Right renal cortex interstitium (tissue), 3 donors: ENCODE results near the gene EIF2S2. TPM values are rescaled to one million over a fixed set of nuclear protein-coding genes. Genes with fewer than 3 reads are reported as not detected.

Source experiments
- DNase-seq, 3 donors: peaks; one replicate each; pipeline ENCODE4 v3.0.0-alpha.2; 2013; ENCODE audit warnings: low read depth in 3 of 3, low spot score in 2 of 3
- polyA plus RNA-seq, 3 donors: library from polyadenylated mRNA; unstranded; fragments of 120-200 nt; gene quantifications; one replicate each; pipeline ENCODE4 v1.2.1, GENCODE V29; 2013; ENCODE audit not compliant: insufficient read length in 3 of 3

EIF2S2 gene
- polyA plus RNA-seq, 3 donors, result 52.3 to 54.4 (median 52.5) TPM

- DNase-seq, result no peak
Measured at GRCh38 chr20:34090645-34091044, 21.4 kb downstream of the EIF2S2 start.

GRCh38 chr20:34089655-34090345 lies 22.2 kb downstream of the EIF2S2 start:
- no peak for DNase-seq

GRCh38 chr20:34089175-34089479 lies 22.9 kb downstream of the EIF2S2 start:
- no peak for DNase-seq

- DNase-seq, result no peak
Measured at GRCh38 chr20:34088305-34089174, 23.5 kb downstream of the EIF2S2 start.

GRCh38 chr20:34085544-34086040 lies 26.5 kb downstream of the EIF2S2 start:
- DNase-seq, result no peak

GRCh38 chr20:34084227-34084923 lies 27.7 kb downstream of the EIF2S2 start:
- DNase-seq, result no peak

GRCh38 chr20:34083781-34084180 lies 28.3 kb downstream of the EIF2S2 start:
- no peak for DNase-seq

- DNase-seq, result no peak
Measured at GRCh38 chr20:34083137-34083536, 28.9 kb downstream of the EIF2S2 start.

- DNase-seq, result no peak
Measured at GRCh38 chr20:34082232-34082887, 29.7 kb downstream of the EIF2S2 start.

- no peak for DNase-seq
Measured at GRCh38 chr20:34079818-34080217, 32.2 kb downstream of the EIF2S2 start.

GRCh38 chr20:34078540-34078939 lies 33.5 kb downstream of the EIF2S2 start:
- DNase-seq, result no peak

- DNase-seq, result no peak
Measured at GRCh38 chr20:34076952-34077351, 35.1 kb downstream of the EIF2S2 start.

- no peak for DNase-seq
Measured at GRCh38 chr20:34075647-34076046, 36.4 kb downstream of the EIF2S2 start.

GRCh38 chr20:34074101-34074760 lies 37.8 kb downstream of the EIF2S2 start:
- DNase-seq, result no peak

- no peak for DNase-seq
Measured at GRCh38 chr20:34072778-34073177, 39.3 kb downstream of the EIF2S2 start.

- no peak for DNase-seq
Measured at GRCh38 chr20:34072076-34072475, 40.0 kb downstream of the EIF2S2 start.

- no peak for DNase-seq
Measured at GRCh38 chr20:34070859-34071258, 41.2 kb downstream of the EIF2S2 start.

- no peak for DNase-seq
Measured at GRCh38 chr20:34070079-34070439, 42.0 kb downstream of the EIF2S2 start.

- peak; percentile 70 to 83 (median 74) for DNase-seq
Measured at GRCh38 chr20:34069341-34070078, 42.5 kb downstream of the EIF2S2 start.

- no peak for DNase-seq
Measured at GRCh38 chr20:34068001-34068400, 44.0 kb downstream of the EIF2S2 start.
